Measurements from ENCODE around the gene RXRA.

The RXRA gene

GRCh38 chr9:134403682-134404301 is 77.5 kb downstream of the RXRA start:
- no peak for TF ChIP-seq CTCF (IDR thresholded peaks at IDR 0.05; ENCODE audit: low read depth, low read length)
- H3K4me3 ChIP-seq (replicated peaks in 1 of 2; ENCODE audit: low read depth in 2 of 2, low read length in 2 of 2), result no peak overlapping the region
- DNase-seq (ENCODE audit: low read depth in 2 of 2), result peak; percentile 77 to 91

- no peak for TF ChIP-seq CTCF (IDR thresholded peaks at IDR 0.05; ENCODE audit: low read depth, low read length)
- DNase-seq (ENCODE audit: low read depth in 2 of 2), result no peak
- H3K4me3 ChIP-seq (replicated peaks in 1 of 2; ENCODE audit: low read depth in 2 of 2, low read length in 2 of 2), result no peak overlapping the region
These were observed 78.4 kb downstream of the RXRA start for GRCh38 chr9:134404376-134405358.

- TF ChIP-seq CTCF (IDR thresholded peaks at IDR 0.05; ENCODE audit: low read depth, low read length), result no peak
- H3K4me3 ChIP-seq (replicated peaks in 1 of 2; ENCODE audit: low read depth in 2 of 2, low read length in 2 of 2), result no peak overlapping the region
- no peak for DNase-seq (ENCODE audit: low read depth in 2 of 2)
These were observed 79.3 kb downstream of the RXRA start for GRCh38 chr9:134405527-134405926.

GRCh38 chr9:134406366-134407120 is 80.3 kb downstream of the RXRA start:
- peak in 1 of 2 donors; percentile 21 for DNase-seq (ENCODE audit: low read depth in 2 of 2)
- peak overlapping the region in 1 of 2 donors; percentile 33 for H3K4me3 ChIP-seq (replicated peaks in 1 of 2; ENCODE audit: low read depth in 2 of 2, low read length in 2 of 2)
- no peak for TF ChIP-seq CTCF (IDR thresholded peaks at IDR 0.05; ENCODE audit: low read depth, low read length)

- peak; percentile 92 to 94 for DNase-seq (ENCODE audit: low read depth in 2 of 2)
- no peak for TF ChIP-seq CTCF (IDR thresholded peaks at IDR 0.05; ENCODE audit: low read depth, low read length)
- peak overlapping the region in 1 of 2 donors; percentile 33 for H3K4me3 ChIP-seq (replicated peaks in 1 of 2; ENCODE audit: low read depth in 2 of 2, low read length in 2 of 2)
These were observed 81.0 kb downstream of the RXRA start for GRCh38 chr9:134407121-134407779.

GRCh38 chr9:134408389-134408788 is 82.1 kb downstream of the RXRA start:
- DNase-seq (ENCODE audit: low read depth in 2 of 2), result no peak
- no peak overlapping the region for H3K4me3 ChIP-seq (replicated peaks in 1 of 2; ENCODE audit: low read depth in 2 of 2, low read length in 2 of 2)
- no peak for TF ChIP-seq CTCF (IDR thresholded peaks at IDR 0.05; ENCODE audit: low read depth, low read length)

Measured in cardiac fibroblast (primary cell).